NCI-H2171 (cell line): ENCODE data around the gene THEM4.

Experiments used
- DNase-seq: peaks from one replicate; lab custom pipeline; 2025; lab: John Stamatoyannopoulos, UW

The THEM4 gene

DNA sequence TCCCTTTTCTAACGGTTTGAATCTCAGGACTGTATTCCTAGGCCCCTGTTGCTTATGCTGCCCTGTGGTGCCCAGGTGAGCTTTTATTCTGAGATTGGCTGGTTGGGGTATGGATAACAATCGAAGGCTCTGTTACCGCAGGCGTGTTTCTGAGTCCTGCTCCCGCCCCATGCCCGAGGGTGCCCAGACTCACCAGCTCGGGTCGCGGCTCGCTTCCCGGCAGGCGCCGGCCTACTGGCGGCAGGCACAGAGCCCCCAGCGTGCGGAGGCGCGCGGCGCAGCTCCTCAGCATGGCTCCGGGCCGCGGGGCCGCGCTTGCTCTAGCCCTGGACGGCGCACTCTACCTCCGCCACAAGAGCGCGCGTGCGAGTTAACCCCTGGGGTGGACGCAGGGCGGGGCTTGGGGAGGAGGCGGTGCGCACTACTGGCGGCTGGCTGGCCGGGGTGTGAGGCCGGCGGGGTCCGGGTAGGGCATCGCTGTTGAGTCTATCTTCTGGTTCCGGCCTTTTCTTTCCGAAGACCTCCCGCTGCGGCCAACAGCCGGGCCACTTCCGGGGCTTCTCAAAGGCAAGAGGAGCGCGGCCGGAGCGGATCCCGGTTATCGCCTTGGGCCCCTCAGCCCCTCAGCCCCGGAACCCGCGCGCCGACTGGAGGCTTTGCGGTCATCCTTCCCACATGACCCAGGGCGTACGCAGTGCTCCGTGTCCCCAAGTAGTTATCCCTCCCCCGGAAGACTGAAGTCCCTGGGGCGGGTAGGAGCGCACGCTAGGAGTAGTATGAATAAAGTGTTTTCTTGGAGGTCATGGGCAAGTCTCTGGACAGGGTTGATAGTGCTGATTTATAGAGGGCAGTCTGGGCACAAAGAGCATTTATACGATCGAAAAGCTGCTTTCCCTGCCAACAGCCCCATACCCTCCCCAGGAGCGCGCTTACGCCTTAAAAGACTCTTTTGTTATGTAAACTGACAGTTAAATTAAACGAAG lies at the start of gene THEM4:
THEM4 (minus strand) TSS at position 345 of the 983 bp plus-strand sequence; CDS start at position 292, 53 bp downstream.
- peak; percentile 84 for DNase-seq

DNA sequence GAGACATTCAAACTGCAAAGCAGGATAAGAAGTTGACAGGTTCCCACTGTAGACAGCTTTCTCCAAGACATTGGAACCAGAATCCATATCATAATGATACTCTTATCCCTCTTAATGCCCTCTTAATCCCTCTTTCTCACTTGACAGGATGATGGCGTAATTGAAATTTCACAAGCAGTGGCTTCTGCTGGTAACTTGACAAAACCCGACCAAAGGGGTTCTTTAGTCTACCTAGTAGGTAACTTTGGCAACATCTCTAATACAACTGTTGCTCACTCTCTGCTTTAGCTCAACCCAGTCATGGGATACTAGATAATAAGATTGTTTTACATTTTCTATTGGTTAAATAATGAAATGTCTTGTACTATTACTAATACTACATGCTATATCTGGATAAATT lies 49.6 kb upstream of the THEM4 start:
- DNase-seq: no peak

DNA sequence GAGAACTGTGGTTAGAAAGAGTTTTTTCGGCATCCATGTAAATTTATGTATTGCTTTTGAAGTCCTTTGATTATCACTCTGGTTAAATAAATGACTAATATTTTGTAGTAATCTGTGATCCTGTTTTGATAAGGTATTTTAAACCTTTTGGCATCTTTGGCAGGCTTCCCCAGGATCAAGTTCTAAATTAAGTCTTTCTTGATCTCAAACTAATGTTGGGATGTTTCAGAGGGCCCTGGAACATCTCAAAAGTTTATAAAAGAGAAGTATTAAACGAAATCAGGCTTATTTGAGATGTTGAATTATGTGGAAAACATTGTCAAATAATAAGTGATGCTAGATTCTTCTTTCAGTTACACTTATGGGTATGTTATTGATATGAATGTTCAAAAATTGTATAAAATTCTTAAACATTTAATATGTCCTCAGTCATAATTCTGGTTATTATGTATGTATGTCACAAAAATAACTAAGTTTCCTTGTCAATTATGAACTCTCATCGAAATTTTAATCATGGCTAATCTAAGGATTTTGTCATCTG lies 47.7 kb upstream of the THEM4 start:
- no peak for DNase-seq

DNA sequence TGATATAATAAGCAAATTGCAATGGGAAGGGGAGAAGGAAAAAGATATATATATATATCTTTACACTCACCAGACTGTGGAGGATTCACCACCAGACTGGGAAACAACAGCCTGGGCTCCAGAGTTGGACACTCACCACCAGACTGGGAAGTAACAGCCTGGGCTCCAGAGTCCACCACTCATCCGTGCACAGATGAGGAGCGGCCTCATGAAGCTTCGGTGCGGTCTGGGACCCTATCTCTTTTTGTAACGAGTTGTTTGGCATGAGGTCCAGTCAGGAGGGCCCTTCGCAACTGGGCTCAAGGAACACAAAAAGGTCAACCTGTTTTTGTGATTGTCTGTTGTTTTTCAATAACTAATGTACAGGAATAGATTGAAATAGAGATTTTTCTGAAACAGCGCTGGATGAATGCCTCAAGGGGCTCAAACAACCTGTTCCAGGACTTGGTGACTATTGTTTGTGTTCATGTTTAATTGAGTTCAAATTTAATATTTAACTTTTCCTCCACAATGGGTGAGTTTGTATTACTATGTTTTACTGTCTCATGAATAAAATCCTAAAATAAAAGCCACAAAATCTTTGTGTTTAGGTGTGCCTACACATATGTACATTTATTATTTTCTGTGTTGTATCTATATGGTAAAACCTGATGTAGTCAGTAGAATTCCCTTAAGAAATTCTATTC lies 44.2 kb upstream of the THEM4 start:
- DNase-seq: no peak

DNA sequence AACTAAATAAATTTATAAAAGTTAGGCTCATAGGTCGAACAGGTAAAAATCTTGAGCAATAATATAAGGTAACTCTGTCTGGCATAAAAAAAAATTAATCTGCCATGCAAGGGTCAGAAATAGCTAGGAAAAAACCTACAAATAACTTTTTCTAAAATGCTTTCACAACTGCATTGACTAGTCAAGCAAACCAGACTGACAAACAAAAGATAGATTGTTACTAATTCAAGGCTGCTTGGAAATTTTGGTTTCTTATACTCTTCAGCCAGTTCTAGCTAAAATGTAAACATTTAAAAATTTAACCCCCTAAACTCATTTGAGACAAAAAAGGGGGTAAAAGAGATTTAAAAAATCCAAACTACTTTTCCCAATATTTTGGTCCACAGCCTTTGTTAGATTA lies 43.5 kb upstream of the THEM4 start:
- no peak for DNase-seq

DNA sequence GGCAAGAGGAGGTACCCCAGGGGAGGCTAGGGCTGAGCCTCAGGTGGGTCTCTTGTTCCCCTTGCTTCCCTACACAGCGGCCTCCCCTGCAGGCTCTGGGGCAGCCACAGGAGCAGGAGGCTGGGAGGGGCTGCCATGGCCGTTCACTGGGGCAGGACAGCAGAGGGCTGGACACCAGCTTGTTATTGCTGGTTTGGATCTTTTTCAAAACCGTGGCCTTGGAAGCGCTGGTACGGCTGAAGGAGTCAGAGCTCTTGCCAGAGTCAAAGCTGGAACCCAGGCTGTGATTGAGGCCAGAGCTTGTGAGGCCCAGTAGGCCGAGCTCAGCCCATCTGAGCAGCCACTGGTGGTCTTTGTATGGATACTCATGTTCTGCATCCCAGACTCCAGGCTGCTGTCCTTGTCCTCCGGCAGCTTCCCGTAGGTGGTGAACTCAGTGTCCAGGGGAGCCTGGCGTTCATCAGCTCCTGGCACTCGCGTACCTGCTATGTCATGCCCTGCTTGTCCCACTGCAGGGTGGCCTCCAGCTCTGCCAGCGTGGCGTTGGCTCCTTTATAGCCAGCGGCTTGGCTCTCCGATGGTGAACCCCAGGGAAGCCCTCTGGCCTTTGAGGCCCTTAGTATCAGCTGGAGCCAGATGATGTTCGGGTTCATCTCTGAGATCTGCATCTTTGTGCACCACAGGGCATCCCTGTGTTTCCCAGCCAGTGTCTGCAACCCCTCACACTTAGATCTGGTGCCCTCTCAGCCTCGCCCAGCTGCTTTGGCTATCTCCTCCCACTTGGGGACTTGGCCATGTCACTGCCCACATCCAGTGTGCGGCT lies 40.3 kb upstream of the THEM4 start:
- no peak for DNase-seq

DNA sequence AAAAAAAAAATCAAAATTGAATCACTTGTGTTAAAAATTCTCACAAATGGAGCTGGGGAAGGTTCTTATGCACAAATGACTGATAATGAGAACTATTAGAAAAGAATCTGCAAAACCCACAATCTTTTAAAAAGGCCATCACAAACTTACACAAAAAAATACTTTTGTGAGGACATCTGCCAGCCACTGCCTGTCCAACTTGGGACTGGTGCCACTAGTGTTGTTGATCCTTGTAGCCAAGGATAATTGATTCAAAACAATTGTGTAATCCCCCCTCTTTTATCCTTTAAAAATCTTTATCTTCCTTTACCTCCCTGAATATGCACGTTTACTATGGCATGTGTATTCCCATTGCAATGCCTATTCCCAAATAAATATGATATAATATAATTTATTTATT lies 39.2 kb upstream of the THEM4 start:
- no peak for DNase-seq

DNA sequence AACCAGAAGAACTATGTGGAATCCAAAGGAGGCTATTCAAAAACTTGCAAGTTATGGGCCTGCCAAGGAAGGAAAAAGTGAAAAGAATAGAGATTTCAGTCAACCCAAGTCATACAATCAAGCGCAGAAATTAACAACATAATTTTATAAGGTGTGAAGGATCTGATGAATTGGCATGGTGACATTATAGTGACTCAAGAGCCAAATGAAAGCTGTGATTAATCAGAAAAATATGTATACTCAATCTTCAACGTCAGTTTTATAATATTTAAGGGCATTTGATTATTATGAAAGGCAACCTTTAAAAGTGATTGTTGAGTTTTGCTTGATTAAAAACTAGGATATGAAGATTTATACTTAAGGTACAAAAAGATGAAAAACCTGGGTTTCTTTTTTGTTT lies 37.8 kb upstream of the THEM4 start:
- no peak for DNase-seq

DNA sequence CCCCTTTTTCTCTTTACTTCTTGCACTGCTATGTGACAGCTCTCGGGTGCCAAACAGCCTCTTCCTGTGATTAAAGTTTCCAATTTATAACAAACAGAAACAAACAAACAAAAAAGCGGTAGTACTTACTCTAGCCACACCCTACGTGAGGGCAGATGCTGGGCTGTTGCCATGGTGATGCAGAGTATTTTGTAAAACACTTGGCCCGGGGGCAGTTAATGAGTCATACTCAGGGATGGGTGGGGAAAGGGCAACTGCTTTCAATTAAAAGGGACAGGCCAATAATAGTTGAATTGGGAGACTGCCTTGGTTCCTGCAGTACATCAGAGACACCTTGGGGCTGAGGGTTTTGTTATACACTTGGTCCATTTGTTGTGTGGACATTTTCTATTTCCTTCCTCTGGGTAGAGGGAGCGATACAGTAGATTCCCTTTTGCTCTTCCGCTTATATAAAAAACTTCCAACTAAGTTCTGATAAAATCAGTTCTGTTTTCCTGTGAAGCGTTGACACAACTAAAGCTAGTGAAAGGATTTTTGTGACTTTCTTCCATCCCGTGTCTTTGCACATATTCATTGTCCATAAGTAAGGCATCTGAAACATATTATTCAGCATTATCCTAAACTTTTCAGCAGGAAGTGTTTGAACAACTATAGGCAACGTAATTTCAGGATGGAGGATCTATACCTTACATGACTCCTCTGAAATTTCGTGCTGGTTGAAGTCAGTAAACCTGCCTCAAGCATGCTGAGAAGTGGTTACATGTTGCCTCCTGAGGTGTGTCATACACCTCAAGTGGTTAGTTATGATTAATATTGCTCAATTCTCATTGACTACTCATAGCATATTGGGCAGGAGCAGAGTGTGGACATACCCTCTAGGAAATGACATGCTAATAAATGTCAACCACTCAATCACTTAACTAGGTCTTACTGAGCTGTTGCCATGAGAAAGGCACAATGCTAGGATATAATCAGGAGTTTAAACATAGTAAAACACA lies 36.7 kb upstream of the THEM4 start:
- no peak for DNase-seq

DNA sequence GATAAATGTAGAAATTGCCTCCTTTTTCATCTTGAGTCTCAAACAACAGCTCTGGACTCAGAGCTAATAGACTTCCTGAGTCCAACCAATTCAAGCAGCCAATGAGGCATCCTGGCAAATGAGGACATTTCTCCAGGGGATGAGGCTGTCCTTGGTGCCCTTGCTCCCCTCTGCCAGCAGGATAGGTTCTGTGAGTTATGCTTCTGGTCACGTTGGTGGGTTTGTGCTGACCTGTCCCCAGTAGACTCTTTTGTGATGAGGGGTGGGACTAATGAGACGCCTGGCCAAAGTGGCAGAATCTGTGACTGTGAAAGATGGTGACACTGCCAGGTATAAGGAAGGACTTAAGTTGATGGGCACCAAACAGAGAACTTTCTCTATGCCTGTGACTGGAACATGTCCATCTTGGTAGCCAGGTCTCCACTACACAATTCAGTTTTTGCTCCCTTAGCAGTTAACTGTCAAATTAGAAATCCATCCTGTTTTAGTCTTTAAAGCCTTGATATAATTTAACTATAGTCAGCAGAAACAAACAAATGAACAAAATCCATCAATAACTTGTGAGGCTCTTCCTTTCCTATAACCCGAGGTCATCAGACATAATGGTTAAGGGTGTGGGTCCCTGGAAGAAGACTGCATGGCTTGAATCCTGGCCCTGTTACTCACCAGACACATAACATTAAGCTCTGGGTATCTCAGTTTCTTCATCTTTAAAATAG lies 35.7 kb upstream of the THEM4 start:
- DNase-seq: no peak

DNA sequence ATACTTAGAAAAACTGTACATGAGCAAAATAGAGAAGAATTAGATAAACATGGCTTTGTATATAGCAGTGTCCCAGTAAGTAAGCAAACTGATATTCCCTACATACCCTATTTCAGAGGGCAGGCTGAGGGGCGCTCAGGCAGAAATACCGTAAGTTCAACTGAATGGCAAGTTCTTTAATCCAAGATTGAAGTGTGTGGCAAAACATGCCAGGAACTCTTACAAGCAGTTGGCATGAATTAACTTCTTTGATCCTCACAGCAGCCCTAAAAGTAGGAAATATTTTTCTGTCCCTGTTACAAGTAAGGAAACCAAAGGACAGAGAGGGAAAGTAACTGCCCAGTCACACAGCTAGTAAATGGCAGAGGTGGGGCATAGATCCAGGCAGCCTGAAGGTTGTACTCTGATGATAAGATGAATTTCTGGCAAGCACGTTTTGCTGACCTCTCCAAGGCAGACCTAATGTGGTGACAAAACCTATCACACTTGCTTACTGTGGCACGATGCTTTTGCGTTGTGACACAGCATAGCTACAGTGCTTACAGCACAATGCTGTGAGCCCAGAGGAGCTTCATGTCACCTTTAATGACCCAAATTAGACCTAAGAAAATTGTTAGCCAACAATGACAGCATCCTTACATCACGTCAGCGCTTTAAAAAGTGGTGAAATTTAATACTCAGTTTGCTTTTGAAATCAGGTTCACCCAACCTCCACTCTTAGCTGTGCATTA lies 35.0 kb upstream of the THEM4 start:
- DNase-seq: no peak

DNA sequence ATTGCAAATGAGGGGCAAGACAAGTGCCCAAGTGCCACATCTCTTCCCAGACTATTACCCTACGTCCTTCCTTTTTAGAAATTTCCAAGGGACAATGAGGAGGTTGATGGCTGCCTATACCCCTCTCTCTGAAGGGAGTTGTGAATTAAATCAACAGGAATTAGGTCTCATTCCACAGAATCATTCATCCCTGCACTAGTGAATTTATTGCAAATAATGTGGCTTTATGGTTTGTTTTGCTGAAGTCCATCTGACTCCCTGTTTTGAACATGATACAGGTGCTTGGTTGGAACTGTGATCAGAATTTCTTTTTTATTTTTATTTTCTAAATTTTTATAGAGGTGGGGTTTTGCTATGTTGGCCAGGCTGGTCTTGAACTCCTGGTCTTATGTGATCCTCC lies 34.3 kb upstream of the THEM4 start:
- no peak for DNase-seq

DNA sequence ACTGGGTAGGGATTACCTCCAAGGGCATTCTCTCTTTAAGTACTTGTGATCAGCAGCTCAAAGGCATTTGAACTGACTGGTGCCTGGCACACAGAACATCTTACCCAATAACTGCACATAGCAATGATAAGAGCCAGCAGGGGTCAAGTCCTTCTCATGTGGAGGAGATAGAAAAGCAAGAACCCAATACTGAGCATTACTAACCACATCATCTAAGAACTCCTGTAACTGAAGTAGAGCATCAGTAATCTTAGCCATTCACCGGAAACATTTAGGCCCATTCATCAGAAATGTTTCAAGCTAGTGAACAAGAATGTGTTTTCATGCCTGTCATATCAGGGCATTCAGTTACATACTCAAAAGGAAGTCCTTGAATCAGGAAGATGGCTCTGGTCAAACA lies 33.6 kb upstream of the THEM4 start:
- no peak for DNase-seq

DNA sequence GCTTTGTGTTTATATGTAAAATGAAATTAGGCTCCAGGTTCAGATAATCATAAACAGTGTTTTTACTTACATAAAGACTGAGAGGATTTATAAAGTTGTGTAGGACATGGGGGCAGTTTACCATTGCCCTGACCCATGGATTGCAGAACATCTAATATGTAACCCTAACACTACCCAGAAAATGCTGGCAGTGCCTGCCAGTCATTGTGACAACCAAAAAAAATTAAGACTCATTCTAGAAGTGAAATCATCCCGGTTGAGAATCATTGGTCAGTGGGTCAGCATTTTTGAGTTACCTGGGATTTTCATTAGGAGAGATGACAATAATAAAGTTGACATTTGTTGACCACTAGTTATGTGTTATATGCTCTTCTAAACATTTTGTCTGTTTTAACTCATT lies 31.2 kb upstream of the THEM4 start:
- DNase-seq: no peak

DNA sequence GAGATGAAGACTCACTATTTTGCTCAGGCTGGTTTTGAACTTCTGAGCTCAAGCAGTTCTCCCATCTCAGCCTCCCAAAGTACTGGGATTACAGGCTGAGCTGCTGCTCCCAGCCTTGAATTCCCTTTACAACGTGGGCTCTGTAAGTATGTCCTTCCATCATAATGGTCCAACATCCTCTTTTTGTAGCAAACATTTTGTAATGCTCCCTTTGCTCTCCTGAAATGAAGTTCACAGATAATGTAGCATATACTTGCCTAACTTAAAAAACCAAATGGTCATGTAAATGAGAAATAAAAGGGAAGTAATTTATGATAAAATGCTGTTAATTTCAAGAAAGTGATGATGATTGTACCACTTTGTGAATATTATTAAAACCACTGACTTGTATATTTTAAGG lies 30.5 kb upstream of the THEM4 start:
- DNase-seq: no peak

DNA sequence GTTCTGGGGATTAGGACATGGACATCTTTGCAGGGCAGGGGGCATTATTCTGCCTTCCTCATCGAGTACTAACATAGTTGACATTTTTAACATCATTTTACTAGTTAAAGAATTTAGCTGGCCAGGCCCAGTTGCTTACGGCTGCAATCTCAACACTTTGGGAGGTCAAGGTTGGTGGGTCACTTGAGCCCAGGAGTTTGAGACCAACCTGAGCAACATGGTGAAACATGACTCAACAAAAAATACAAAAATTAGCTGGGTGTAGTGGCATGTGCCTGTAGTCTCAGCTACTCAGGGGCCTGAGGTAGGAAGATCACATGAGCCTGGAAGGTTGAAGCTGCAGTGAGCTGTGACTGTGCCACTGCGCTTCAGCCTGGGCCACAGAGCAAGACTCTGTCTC lies 29.8 kb upstream of the THEM4 start:
- DNase-seq: no peak

DNA sequence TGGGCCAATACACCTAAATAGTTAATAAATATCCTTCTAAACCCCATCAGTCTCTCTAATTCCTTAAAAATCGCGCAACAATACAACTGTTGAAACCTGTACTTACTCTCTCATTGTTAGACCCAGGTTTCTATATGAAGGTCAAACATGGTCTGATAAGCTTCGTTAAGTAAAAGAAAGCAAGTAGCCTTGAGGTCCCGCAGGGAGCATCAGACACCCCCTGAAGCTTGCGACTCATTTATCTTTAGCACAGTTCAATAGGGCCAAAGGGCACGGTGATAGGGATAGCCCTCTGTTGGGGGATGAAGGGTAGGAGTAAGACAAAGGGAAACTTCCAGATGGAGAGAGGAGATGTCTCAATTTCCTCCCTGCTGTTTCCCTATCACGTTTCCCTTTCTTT lies 27.3 kb upstream of the THEM4 start:
- DNase-seq: no peak

DNA sequence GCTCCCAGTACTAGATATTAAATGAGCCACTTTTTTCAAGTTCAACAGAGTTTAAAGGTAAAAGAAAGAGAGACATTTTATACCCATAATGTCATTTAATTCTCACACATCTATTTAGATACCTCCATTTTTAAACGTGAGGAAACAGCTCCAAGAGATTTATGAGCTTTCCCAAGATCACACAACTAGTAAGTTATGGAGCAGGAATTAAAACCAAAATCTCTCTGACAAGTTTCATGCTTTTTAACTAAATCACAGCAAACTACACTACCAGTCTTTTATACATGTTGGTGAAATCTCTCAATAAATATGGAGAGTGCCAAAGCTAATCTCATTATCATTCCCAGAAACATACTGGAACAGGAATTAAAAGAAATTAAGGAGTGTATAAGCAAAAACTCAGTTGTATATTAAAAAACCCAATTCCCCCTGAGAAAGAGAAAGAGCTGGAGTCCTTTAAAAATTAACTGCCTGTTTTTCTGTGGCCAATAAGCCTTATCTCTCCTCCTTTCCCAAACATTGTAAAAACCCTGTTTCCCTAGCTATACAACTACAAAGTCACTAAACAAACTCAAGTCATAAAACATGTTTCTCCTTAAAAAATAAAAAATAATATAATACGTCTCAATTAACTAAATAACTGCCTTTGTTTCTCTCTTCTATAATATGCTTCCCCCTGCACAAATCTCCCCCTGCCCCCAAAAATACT lies 26.7 kb upstream of the THEM4 start:
- no peak for DNase-seq

DNA sequence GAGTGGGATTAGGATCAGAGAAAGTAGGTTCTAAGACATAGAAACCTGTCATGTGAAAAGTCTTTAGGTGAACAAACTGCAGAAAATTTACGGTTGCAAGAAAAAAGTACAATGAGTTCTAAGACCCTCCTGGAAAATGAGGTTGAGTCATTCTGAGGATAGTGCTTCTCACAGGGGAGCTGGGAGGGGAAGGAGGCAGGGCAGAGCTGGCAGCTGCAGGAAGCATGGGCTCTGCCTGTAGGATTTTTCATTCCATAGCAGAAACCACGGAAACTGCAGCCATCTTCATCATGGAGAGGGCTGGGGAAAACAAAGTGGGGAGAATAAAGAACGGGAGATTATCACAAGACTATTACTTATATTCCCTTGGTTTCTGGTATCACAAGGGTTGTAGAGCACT lies 25.8 kb upstream of the THEM4 start:
- no peak for DNase-seq
